NB4 (cell line): ENCODE data around the gene DLL1.

Source experiments
- CTCF ChIP-seq: IDR thresholded peaks from one replicate; pipeline ENCODE4 v1.5.1; 2012; ENCODE audit warnings: low read depth, low read length
- MYC ChIP-seq: IDR thresholded peaks from 2 replicates; pipeline ENCODE4 v1.6.1; 2011; ENCODE audit warnings: low read depth, low read length

DNA sequence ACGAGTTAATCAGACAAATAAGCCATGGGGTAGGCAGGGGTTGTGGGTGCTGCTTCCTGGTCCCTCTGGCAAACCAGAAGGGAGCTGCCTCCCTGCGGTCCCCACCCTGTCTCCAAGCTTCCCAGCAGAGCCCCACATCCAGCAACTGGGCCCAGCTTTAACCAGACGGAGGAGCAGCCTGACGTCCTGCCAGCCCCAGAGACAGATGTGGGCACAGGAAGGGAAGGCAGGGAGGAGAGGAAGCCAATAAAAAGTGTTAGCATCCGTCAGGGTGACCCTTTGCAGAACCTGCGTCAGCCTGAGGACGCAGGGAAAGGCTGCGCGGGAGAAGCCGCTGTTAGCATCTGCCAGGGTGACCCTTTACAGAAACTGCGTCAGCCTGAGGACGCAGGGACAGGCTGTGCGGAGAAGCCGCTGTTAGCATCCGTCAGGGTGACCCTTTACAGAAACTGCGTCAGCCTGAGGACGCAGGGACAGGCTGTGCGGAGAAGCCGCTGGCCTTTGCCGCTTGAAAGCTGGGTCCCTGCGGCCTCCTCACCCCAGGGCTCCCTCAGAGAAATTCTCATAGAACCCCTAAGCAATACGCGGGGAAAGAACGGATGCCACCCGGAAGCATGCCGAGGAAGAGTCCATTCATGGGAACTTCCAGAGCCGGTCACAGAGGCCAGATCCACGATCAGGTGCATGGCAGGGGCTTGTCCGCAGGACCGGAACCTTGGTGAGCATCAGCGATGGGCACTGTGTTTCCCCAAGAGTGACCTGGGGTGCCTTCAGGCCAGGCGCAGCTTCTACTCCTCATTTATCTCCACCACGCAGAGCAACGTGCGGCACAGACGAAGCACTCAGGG is 15.9 kb downstream of the DLL1 start:
- TF ChIP-seq MYC (no peak), CTCF (no peak)
